ENCODE data around the gene SS18. TPM values are rescaled to one million over a fixed set of nuclear protein-coding genes. Genes with fewer than 3 reads are reported as not detected.

Gene SS18
- total RNA-seq, 1 donor from 2014 or later = 60.0 TPM

DNA sequence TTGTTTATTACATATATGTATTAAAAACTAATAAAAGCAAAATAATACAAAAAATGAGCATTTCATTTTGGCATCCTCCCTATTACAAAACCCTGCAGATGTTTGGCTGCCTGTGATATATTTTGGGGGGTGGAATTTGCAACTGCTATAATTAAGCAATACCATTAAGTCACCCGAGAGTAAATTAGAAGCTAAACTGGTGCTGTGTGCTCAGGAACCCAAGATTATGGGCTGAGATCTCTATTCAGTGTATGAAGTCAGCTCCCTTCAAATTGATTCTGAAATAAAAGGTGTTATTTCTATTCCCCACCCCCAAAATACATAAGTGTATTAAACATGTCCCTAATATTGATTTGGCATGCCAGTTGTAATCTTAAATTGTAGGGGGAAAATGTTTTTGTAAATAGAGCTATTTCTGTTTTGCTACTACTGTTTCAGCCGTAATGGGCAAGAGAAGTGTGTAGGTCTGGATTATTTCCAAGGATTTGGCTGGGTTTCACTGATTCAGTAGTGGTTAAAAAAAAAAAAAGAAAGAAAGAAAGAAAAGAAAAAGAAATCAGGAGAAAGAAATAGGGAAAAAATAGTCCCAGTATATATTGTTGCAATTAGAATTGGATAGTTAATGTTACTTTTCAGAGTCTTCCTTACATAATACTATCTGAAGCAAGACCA is 110.9 kb downstream of the SS18 start:
- Histone ChIP-seq H3K4me3 (no peak overlapping the region), H3K27ac (no peak overlapping the region), H3K9me3 (no peaks in the 10 kb centered on the region), H3K27me3 (no peaks in the 10 kb centered on the region), H3K36me3 (no peaks in the 10 kb centered on the region), H3K4me1 (no peaks in the 10 kb centered on the region)
- ATAC-seq = no peak
- TF ChIP-seq, protein P1, sequence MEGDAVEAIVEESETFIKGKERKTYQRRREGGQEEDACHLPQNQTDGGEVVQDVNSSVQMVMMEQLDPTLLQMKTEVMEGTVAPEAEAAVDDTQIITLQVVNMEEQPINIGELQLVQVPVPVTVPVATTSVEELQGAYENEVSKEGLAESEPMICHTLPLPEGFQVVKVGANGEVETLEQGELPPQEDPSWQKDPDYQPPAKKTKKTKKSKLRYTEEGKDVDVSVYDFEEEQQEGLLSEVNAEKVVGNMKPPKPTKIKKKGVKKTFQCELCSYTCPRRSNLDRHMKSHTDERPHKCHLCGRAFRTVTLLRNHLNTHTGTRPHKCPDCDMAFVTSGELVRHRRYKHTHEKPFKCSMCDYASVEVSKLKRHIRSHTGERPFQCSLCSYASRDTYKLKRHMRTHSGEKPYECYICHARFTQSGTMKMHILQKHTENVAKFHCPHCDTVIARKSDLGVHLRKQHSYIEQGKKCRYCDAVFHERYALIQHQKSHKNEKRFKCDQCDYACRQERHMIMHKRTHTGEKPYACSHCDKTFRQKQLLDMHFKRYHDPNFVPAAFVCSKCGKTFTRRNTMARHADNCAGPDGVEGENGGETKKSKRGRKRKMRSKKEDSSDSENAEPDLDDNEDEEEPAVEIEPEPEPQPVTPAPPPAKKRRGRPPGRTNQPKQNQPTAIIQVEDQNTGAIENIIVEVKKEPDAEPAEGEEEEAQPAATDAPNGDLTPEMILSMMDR (IDR thresholded peaks at IDR 0.05) = no peak
- no peak for DNase-seq
- intact Hi-C loops (cut with DNase I) = no loop called here

DNA sequence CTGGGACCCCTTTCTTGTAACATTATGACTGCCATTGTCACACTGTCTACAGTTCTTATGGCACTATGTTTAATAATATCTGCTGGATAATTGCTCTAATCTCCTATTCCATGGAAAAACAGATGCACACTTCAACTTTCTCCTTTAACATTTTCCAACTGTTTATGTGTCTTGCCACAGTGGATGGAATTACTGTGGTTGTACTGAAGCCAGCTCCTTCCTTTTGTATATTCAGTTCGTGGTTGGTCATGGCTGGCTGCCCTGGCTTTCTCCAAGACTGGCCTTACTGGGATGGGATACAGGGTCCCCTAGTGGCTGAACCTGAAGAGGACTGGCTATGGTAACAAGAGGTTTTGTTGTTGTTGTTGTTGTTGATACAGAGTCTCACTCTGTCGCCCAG is 113.9 kb downstream of the SS18 start:
- DNase-seq = no peak
- TF ChIP-seq, protein P1 (IDR thresholded peaks at IDR 0.05) = no peak
- H3K4me3 ChIP-seq = no peak overlapping the region
- no peaks in the 10 kb centered on the region for H3K36me3 ChIP-seq
- H3K27me3 ChIP-seq = no peaks in the 10 kb centered on the region
- no peaks in the 10 kb centered on the region for H3K4me1 ChIP-seq
- no peaks in the 10 kb centered on the region for H3K9me3 ChIP-seq
- no peak for ATAC-seq
- intact Hi-C loops (cut with DNase I) = no loop called here
- no peak overlapping the region for H3K27ac ChIP-seq

DNA sequence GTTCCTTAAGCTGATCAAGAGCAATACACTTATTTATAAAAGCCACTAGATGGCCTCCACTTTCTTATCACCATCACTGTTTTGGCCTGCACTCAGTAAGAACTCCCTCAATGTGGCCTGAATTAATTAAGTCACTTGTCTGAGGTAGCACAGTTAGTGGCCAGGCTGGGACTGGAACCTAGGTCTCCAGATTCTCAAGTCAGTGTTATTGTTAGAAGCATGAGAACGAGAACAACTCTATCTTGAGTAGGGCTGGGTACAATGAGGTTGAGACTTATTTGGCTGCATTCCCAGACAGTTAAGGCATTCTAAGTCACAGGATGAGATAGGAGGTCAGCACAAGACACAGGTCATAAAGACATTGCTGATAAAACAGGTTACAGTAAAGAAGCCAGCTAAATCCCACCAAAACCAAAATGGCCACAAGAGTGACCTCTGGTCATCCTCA is 115.8 kb downstream of the SS18 start:
- H3K27ac ChIP-seq = no peak overlapping the region
- H3K27me3 ChIP-seq = no peaks in the 10 kb centered on the region
- TF ChIP-seq, protein P1 (IDR thresholded peaks at IDR 0.05) = no peak
- H3K4me1 ChIP-seq = no peaks in the 10 kb centered on the region
- intact Hi-C loops (cut with DNase I) = no loop called here
- ATAC-seq (no peak), DNase-seq (no peak)
- no peaks in the 10 kb centered on the region for H3K9me3 ChIP-seq
- H3K4me3 ChIP-seq = no peak overlapping the region
- no peaks in the 10 kb centered on the region for H3K36me3 ChIP-seq

Other genes starting within 250 kb of the SS18 start
- gene PSMA8, start 43.3 kb upstream of the SS18 start, total RNA-seq = not detected
- gene TAF4B, start 135.8 kb upstream of the SS18 start, total RNA-seq = 3.3 TPM

Measured in upper lobe of right lung (tissue), 1 donor.